Activated CD8-positive, alpha-beta T cell treated with anti-CD3 and anti-CD28 coated beads for 36 hours (primary cell): ENCODE measurements around the gene CR2. TPM values are rescaled to one million over a fixed set of nuclear protein-coding genes. Genes with fewer than 3 reads are reported as not detected.
A peak's percentile ranks its signal among the peaks of the same experiment; 100 is the strongest.
"Not testable (repeated sequence)": the region's sequence is repeated elsewhere in the genome, so short reads cannot be mapped to it uniquely, and the experiment has no call there.

Experiments
- ATAC-seq: fragments of 200-7000 bp; cut with Tn5 transposase; one replicate; pipeline ENCODE4 v1.10.0; 2021; ENCODE audit warnings: mild to moderate bottlenecking, moderate library complexity
- CTCF ChIA-PET: fragments of 350-600 bp; sonication (Branson Sonifier 250); formaldehyde crosslinking; loops from one replicate; lab custom pipeline; 2021; ENCODE audit warnings: antibody characterized with exemption; lab: Charles Lee
- POLR2A ChIA-PET: fragments of 350-600 bp; sonication (Branson Sonifier 250); formaldehyde crosslinking; loops from one replicate; lab custom pipeline; 2021; ENCODE audit warnings: antibody characterized with exemption; lab: Charles Lee
- DNase-seq: peaks from one replicate; pipeline ENCODE4 v3.0.0-alpha.2; 2020
- H3K27ac Mint-ChIP-seq: one replicate; pipeline ENCODE4 v1.8.0; 2021; ENCODE audit warnings: mild to moderate bottlenecking, mixed read lengths
- H3K27me3 Mint-ChIP-seq: one replicate; pipeline ENCODE4 v1.8.0; 2021; ENCODE audit warnings: mixed read lengths
- H3K36me3 Mint-ChIP-seq: one replicate; pipeline ENCODE4 v1.8.0; 2021; ENCODE audit warnings: low read depth, mixed read lengths
- H3K4me1 Mint-ChIP-seq: one replicate; pipeline ENCODE4 v1.8.0; 2021; ENCODE audit warnings: low read depth, mixed read lengths
- H3K4me3 Mint-ChIP-seq: one replicate; pipeline ENCODE4 v1.8.0; 2021; ENCODE audit warnings: mild to moderate bottlenecking, moderate library complexity, mixed read lengths
- H3K9me3 Mint-ChIP-seq: one replicate; pipeline ENCODE4 v1.8.0; 2021; ENCODE audit warnings: mixed read lengths
- intact Hi-C: fragments of 100-400 bp; cut with micrococcal nuclease; formaldehyde crosslinking; loops from one replicate; pipeline ENCODE4 v1.10.0; 2022
- total RNA-seq, 2 experiments: library from RNA; stranded (reverse); gene quantifications; one replicate each; pipeline ENCODE4 v1.2.3, GENCODE V29; 2021
- TF ChIP-seq, protein P1 (sequence below): fragments of 200-600 bp; IDR thresholded peaks from one replicate; pipeline ENCODE4 v1.8.0; 2022; ENCODE audit warnings: antibody characterized with exemption, mild to moderate bottlenecking

The CR2 gene
- total RNA-seq, 2 experiments from 2014 or later = 1.9 to 2.1 TPM

DNA sequence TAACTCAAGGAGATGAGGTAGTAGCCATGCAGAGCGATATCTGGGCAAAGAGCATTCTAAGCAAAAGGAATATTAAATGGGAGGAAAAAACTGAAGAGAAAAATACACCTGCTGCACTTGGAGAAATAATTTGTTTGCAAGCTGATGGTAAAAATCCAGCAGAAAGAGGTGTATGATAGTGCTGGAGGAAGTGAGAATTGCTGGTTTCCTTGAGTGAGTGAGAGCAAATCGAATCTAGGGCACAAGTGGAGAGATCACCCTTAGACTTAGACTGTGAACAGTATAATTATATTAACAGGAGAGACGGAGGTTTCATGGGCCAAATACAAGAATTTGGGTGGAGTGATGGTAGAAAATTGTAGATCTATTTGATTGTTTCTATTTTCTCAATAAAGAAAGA lies 39.1 kb downstream of the CR2 start:
- TF ChIP-seq, protein P1, sequence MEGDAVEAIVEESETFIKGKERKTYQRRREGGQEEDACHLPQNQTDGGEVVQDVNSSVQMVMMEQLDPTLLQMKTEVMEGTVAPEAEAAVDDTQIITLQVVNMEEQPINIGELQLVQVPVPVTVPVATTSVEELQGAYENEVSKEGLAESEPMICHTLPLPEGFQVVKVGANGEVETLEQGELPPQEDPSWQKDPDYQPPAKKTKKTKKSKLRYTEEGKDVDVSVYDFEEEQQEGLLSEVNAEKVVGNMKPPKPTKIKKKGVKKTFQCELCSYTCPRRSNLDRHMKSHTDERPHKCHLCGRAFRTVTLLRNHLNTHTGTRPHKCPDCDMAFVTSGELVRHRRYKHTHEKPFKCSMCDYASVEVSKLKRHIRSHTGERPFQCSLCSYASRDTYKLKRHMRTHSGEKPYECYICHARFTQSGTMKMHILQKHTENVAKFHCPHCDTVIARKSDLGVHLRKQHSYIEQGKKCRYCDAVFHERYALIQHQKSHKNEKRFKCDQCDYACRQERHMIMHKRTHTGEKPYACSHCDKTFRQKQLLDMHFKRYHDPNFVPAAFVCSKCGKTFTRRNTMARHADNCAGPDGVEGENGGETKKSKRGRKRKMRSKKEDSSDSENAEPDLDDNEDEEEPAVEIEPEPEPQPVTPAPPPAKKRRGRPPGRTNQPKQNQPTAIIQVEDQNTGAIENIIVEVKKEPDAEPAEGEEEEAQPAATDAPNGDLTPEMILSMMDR = no peak
- Mint-ChIP-seq H3K4me1 (peaks cover 9% of the 10 kb centered on the region), H3K4me3 (no peak overlapping the region), H3K9me3 (no peaks in the 10 kb centered on the region), H3K36me3 (no peaks in the 10 kb centered on the region), H3K27me3 (peaks cover 10% of the 10 kb centered on the region), H3K27ac (no peak overlapping the region)
- DNase-seq (no peak), ATAC-seq (no peak)
- intact Hi-C loops = no loop called here
- CTCF ChIA-PET = no interaction called here
- POLR2A ChIA-PET = no interaction called here

DNA sequence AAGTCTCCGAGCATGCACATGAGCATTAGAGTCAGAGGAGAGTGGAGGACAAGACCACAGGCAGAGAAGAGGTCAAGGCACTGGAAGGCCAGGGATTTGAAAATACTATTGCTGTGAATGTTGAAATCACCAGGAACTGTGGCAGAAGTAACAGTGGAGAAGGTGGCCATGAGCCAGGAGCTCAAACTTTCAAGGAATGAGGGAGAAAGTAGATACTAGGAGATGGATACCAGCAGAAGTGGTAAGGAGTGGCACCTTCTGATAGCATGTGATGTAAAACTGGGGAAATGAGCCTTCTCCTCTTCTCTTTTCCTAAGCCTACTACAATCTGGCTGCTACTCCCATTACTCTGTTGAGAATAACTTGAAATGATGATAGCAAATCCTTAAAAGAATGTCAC lies 40.0 kb downstream of the CR2 start:
- TF ChIP-seq, protein P1 = no peak
- Mint-ChIP-seq H3K4me1 (peaks cover 10% of the 10 kb centered on the region), H3K27me3 (peaks cover 10% of the 10 kb centered on the region), H3K4me3 (no peak overlapping the region), H3K9me3 (no peaks in the 10 kb centered on the region), H3K36me3 (no peaks in the 10 kb centered on the region), H3K27ac (no peak overlapping the region)
- ATAC-seq (no peak), DNase-seq (no peak)
- intact Hi-C loops = no loop called here
- POLR2A ChIA-PET = no interaction called here
- CTCF ChIA-PET = no interaction called here

DNA sequence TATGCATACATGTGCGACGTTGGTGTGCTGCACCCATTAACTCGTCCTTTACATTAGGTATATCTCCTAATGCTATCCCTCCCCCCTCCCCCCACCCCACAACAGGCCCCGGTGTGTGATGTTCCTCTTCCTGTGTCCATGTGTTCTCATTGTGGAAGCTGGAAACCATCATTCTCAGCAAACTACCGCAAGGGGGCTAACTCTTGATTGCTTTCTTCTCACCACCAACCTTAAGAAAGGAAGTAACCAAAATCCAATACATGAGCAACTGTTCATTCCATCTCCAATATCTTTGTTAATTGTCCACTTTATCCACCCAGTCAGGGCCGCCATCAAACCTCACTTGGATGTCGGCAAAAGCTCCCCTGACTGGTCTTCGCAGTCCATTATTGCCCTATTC lies 41.2 kb downstream of the CR2 start:
- ATAC-seq, POLR2A ChIA-PET, H3K36me3 Mint-ChIP-seq, H3K27ac Mint-ChIP-seq, DNase-seq, H3K27me3 Mint-ChIP-seq, H3K9me3 Mint-ChIP-seq: not testable (repeated sequence)
- Mint-ChIP-seq H3K4me1 (peaks cover 20% of the 10 kb centered on the region), H3K4me3 (peak overlapping the region; percentile 71)
- CTCF ChIA-PET = interaction anchor here (1.0 to 1.5 kb wide), 4 partner anchors 16 to 159 kb away, joined by 3 to 7 read pairs (median 4); partner anchors contain the start of gene CR2
- intact Hi-C loops = loop anchor here (5.0 kb wide), 1 partner anchor 38 kb away; no protein-coding TSS in a partner anchor

DNA sequence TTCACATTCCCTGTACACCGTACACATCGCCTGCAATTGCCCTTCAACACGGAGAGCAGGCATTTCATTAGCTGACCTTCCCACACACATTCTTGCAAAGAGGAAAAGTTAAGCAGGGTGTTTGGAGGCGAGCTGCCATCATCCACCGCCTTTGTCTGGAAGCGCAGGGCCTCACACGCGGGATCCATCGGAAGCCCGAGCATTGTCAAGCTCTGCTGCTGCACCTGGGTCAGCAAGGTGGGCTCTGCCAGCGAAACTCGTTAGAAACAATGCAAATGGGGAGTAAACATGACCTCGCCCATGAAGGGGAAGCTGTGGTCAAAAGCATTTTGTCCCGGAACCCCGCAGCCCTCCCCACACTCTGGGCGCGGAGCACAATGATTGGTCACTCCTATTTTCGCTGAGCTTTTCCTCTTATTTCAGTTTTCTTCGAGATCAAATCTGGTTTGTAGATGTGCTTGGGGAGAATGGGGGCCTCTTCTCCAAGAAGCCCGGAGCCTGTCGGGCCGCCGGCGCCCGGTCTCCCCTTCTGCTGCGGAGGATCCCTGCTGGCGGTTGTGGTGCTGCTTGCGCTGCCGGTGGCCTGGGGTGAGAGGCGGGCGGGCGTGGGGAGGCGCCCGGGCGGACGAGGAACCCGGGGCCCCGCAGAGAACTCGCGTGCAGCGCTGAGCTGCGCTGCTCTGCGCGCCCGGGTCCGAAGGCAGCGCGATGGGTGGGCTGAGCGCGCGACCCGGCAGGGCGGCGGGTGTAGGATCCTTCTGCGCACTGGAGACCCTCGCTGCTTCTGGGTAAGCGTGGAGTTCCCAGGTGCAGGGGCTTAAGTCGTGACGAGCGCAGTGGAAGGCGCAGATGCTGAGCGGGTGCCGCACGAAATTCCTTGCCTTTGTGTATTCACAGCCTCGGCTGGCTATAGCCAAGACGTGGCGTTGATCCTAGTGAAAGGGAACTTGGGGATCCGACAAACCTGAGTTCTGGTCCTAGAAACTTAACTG lies 42.0 kb downstream of the CR2 start, which contains the start of gene CR1:
Gene CR1 (plus strand): TSS at position 357 of the 992 bp plus-strand sequence. CDS start 111 bp downstream, at position 468.
- CTCF ChIA-PET = interaction anchor here (1.0 to 1.5 kb wide), 5 partner anchors 17 to 159 kb away, joined by 3 to 7 read pairs (median 3); partner anchors contain the start of gene CR2
- Mint-ChIP-seq H3K36me3 (no peaks in the 10 kb centered on the region), H3K27ac (no peak within 1 kb of the TSS), H3K9me3 (no peaks in the 10 kb centered on the region), H3K27me3 (peaks cover 10% of the 10 kb centered on the region), H3K4me3 (peak within 1 kb of the TSS; percentile 71), H3K4me1 (peaks cover 24% of the 10 kb centered on the region)
- TF ChIP-seq, protein P1 = no peak
- DNase-seq (peak; percentile 40), ATAC-seq (peak; percentile 48)
- intact Hi-C loops = loop anchor here (5.0 kb wide), 1 partner anchor 39 kb away; no protein-coding TSS in a partner anchor
- POLR2A ChIA-PET = no interaction called here

DNA sequence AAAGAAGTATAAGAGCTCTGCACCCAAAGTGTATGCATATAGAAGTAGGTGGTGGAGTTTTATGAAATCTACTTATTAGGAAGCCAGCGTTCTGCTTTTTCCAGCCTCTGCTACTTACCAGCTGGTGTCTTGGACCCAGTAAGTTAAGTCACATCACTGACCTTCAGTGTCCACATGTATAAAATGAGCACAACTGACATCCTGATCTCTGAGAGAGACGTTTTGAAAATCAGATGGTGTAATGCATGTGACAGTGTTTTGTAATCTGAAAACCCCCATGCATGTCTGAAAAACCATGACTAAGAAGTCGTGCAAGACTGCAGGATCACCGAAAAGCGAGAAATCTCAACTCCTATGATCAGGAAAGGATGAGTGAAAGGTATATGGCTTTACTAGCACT lies 43.8 kb downstream of the CR2 start:
- POLR2A ChIA-PET = no interaction called here
- peaks cover 25% of the 10 kb centered on the region for H3K4me1 Mint-ChIP-seq
- ATAC-seq (no peak), DNase-seq (no peak)
- H3K36me3 Mint-ChIP-seq = no peaks in the 10 kb centered on the region
- no peak overlapping the region for H3K27ac Mint-ChIP-seq
- intact Hi-C loops = loop anchor here (2.0 to 5.0 kb wide), 3 partner anchors 41 to 413 kb away; no protein-coding TSS in a partner anchor
- no peaks in the 10 kb centered on the region for H3K9me3 Mint-ChIP-seq
- TF ChIP-seq, protein P1 = no peak
- CTCF ChIA-PET = interaction anchor here (1.4 to 2.8 kb wide), 5 partner anchors 79 to 413 kb away, joined by 3 to 29 read pairs (median 5); no protein-coding TSS in a partner anchor
- H3K4me3 Mint-ChIP-seq = no peak overlapping the region
- peaks cover 14% of the 10 kb centered on the region for H3K27me3 Mint-ChIP-seq
